GM18951 (cell line): ENCODE measurements around the gene MGAT5.

ENCODE experiments used
- POLR2A ChIP-seq: IDR thresholded peaks from 4 replicates; pipeline ENCODE4 v1.6.1; 2011; ENCODE audit warnings: mild to moderate bottlenecking; ENCODE audit not compliant: insufficient read length, insufficient read depth; ENCODE audit errors: extremely low read depth
- in situ Hi-C: fragments of 300-500 bp; cut with MboI; formaldehyde crosslinking; loops from one replicate; pipeline ENCODE4 v1.12.0; 2022; ENCODE audit warnings: low sequenced_read_pairs, mixed read lengths, inconsistent platforms; ENCODE audit not compliant: unreplicated experiment

MGAT5 gene

GRCh38 chr2:134446383-134447017, 192.6 kb downstream of the MGAT5 start:
- in situ Hi-C loops: loop anchor here (25.0 kb wide), 1 partner anchor 559 kb away; no protein-coding TSS in a partner anchor
- no peak for TF ChIP-seq POLR2A

GRCh38 chr2:134447669-134448068, 193.8 kb downstream of the MGAT5 start:
- in situ Hi-C loops: loop anchor here (25.0 kb wide), 1 partner anchor 560 kb away; no protein-coding TSS in a partner anchor
- no peak for TF ChIP-seq POLR2A

- in situ Hi-C loops: loop anchor here (25.0 kb wide), 1 partner anchor 561 kb away; no protein-coding TSS in a partner anchor
- no peak for TF ChIP-seq POLR2A
These were observed 194.8 kb downstream of the MGAT5 start for GRCh38 chr2:134448650-134449049.

- in situ Hi-C loops: loop anchor here (25.0 kb wide), 1 partner anchor 562 kb away; no protein-coding TSS in a partner anchor
- no peak for TF ChIP-seq POLR2A
These were observed 195.3 kb downstream of the MGAT5 start for GRCh38 chr2:134449157-134449556.

- in situ Hi-C loops: loop anchor here (25.0 kb wide), 1 partner anchor 563 kb away; no protein-coding TSS in a partner anchor
- TF ChIP-seq POLR2A: no peak
These were observed 196.1 kb downstream of the MGAT5 start for GRCh38 chr2:134449751-134450513.

- in situ Hi-C loops: no loop called here
- TF ChIP-seq POLR2A: no peak
These were observed 197.4 kb downstream of the MGAT5 start for GRCh38 chr2:134451347-134451630.

- in situ Hi-C loops: no loop called here
- no peak for TF ChIP-seq POLR2A
These were observed 198.3 kb downstream of the MGAT5 start for GRCh38 chr2:134452042-134452733.

- TF ChIP-seq POLR2A: no peak
- in situ Hi-C loops: no loop called here
These were observed 199.6 kb downstream of the MGAT5 start for GRCh38 chr2:134453476-134453875.

GRCh38 chr2:134453973-134454372, 200.1 kb downstream of the MGAT5 start:
- TF ChIP-seq POLR2A: no peak
- in situ Hi-C loops: no loop called here

- TF ChIP-seq POLR2A: no peak
- in situ Hi-C loops: no loop called here
These were observed 200.6 kb downstream of the MGAT5 start for GRCh38 chr2:134454426-134454825.

GRCh38 chr2:134454931-134455330, 201.1 kb downstream of the MGAT5 start:
- TF ChIP-seq POLR2A: no peak
- in situ Hi-C loops: loop anchor here (5.0 kb wide), 1 partner anchor 447 kb away; no protein-coding TSS in a partner anchor

- no peak for TF ChIP-seq POLR2A
- in situ Hi-C loops: loop anchor here (5.0 kb wide), 1 partner anchor 447 kb away; no protein-coding TSS in a partner anchor
These were observed 201.6 kb downstream of the MGAT5 start for GRCh38 chr2:134455426-134455825.

- no peak for TF ChIP-seq POLR2A
- in situ Hi-C loops: loop anchor here (5.0 kb wide), 1 partner anchor 445 kb away; no protein-coding TSS in a partner anchor
These were observed 203.5 kb downstream of the MGAT5 start for GRCh38 chr2:134457353-134457752.
